SK-N-SH (cell line): Measurements from ENCODE around the gene MMP2. TPM values are rescaled to one million over a fixed set of nuclear protein-coding genes. Genes with fewer than 3 reads are reported as not detected.
A peak's percentile ranks its signal among the peaks of the same experiment; 100 is the strongest.

Source experiments
- CTCF ChIA-PET: fragments of 300-600, 350-600 bp; formaldehyde crosslinking; extraction: SDS; loops from one replicate; lab custom pipeline; 2021; lab: Yijun Ruan, JAX
- POLR2A ChIA-PET: fragments of 350-600 bp; sonication (Branson Sonifier 250); formaldehyde crosslinking; extraction: SDS; loops from one replicate; lab custom pipeline; 2020; ENCODE audit warnings: antibody characterized with exemption, inconsistent platforms; lab: Yijun Ruan, JAX
- DNase-seq: peaks from one replicate; pipeline ENCODE4 v3.0.0; 2012
- H2AFZ ChIP-seq: fragments of 200-600 bp; sonication (generic); 2 replicates; pipeline ENCODE4 v1.8.1; 2016; ENCODE audit warnings: antibody characterized with exemption, mild to moderate bottlenecking, low read depth
- H3F3A ChIP-seq: fragments of 200-600 bp; sonication (generic); replicated peaks from 2 replicates; pipeline ENCODE3; 2016; ENCODE audit warnings: antibody characterized with exemption, mild to moderate bottlenecking; ENCODE audit not compliant: insufficient read depth
- H3K27ac ChIP-seq, 2 experiments: fragments of 200-500 bp in 1 of 2; fragments of 200-600 bp in 1 of 2; sonication (Bioruptor generic) in 1 of 2; sonication (generic), shearing (Covaris generic) in 1 of 2; 2 replicates each; pipeline versions ENCODE4 v1.5.1 to v1.6.1; 2014 to 2016; ENCODE audit warnings: low read depth in 2 of 2, inconsistent platforms in 1 of 2, low read length in 1 of 2, mild to moderate bottlenecking in 1 of 2, mixed read lengths in 1 of 2
- H3K27me3 ChIP-seq: fragments of 200-600 bp; sonication (generic), shearing (Covaris generic); 2 replicates; pipeline ENCODE4 v1.6.1; 2016; ENCODE audit warnings: mixed run types; ENCODE audit not compliant: insufficient read depth
- H3K36me3 ChIP-seq, 2 experiments: fragments of 200-500 bp in 1 of 2; fragments of 200-600 bp in 1 of 2; sonication (Bioruptor generic) in 1 of 2; sonication (generic) in 1 of 2; replicated peaks in 1 of 2; 2 replicates each; pipeline versions ENCODE3 to v1.5.1; 2014 to 2016; ENCODE audit warnings: low read length in 1 of 2, mild to moderate bottlenecking in 1 of 2; ENCODE audit not compliant: insufficient read depth in 2 of 2, control insufficient read depth in 1 of 2
- H3K4me1 ChIP-seq, 2 experiments: fragments of 200-500 bp in 1 of 2; fragments of 200-600 bp in 1 of 2; sonication (Bioruptor generic) in 1 of 2; sonication (generic), shearing (Covaris generic) in 1 of 2; 2 replicates each; pipeline versions ENCODE4 v1.5.1 to v1.6.1; 2014 to 2016; ENCODE audit warnings: low read depth in 1 of 2, low read length in 1 of 2, mixed run types in 1 of 2; ENCODE audit not compliant: insufficient read depth in 2 of 2, control insufficient read depth in 1 of 2
- H3K4me2 ChIP-seq: fragments of 200-600 bp; sonication (generic), shearing (Covaris generic); 2 replicates; pipeline ENCODE4 v1.6.1; 2017; ENCODE audit warnings: mixed run types
- H3K4me3 ChIP-seq, 2 experiments: fragments of 200-500 bp in 1 of 2; fragments of 200-600 bp in 1 of 2; sonication (Bioruptor generic) in 1 of 2; sonication (generic), shearing (Covaris generic) in 1 of 2; 2 replicates each; pipeline versions ENCODE4 v1.5.1 to v1.8.1; 2014 to 2016; ENCODE audit warnings: low read depth in 2 of 2, inconsistent platforms in 1 of 2, low read length in 1 of 2, mild to moderate bottlenecking in 1 of 2, mixed read lengths in 1 of 2, moderate library complexity in 1 of 2
- H3K79me2 ChIP-seq: fragments of 200-600 bp; sonication (generic); 2 replicates; pipeline ENCODE4 v1.8.1; 2017; ENCODE audit warnings: mild to moderate bottlenecking; ENCODE audit not compliant: insufficient read depth
- H3K9ac ChIP-seq: fragments of 200-600 bp; sonication (generic); 2 replicates; pipeline ENCODE4 v1.6.1; 2017; ENCODE audit warnings: mixed run types
- H3K9me2 ChIP-seq: fragments of 200-600 bp; sonication (generic); 2 replicates; pipeline ENCODE4 v1.6.1; 2017; ENCODE audit warnings: mixed run types
- H3K9me3 ChIP-seq: fragments of 200-600 bp; sonication (generic); 2 replicates; pipeline ENCODE4 v1.6.1; 2017; ENCODE audit warnings: mixed run types, mild to moderate bottlenecking, moderate library complexity
- H4K20me1 ChIP-seq: fragments of 200-600 bp; sonication (generic); 2 replicates; pipeline ENCODE4 v1.6.1; 2017; ENCODE audit warnings: mild to moderate bottlenecking, mixed run types; ENCODE audit not compliant: insufficient read depth
- EZH2phosphoT487 ChIP-seq: fragments of 200-600 bp; sonication (generic); IDR thresholded peaks from 2 replicates; pipeline ENCODE4 v1.6.1; 2017; ENCODE audit warnings: low read depth, mixed run types, mild to moderate bottlenecking, antibody characterized with exemption, moderate library complexity, borderline replicate concordance
- JUND ChIP-seq: IDR thresholded peaks from 2 replicates; pipeline ENCODE4 v1.4.0; 2012
- NFIC ChIP-seq: IDR thresholded peaks from 2 replicates; pipeline ENCODE4 v1.4.0; 2012; ENCODE audit warnings: borderline replicate concordance
- TAF1 ChIP-seq: IDR thresholded peaks from 2 replicates; pipeline ENCODE4 v1.6.1; 2012; ENCODE audit warnings: low read depth, mild to moderate bottlenecking, low read length, moderate library complexity, borderline replicate concordance
- YY1 ChIP-seq: IDR thresholded peaks from 2 replicates; pipeline ENCODE4 v1.4.0; 2012; ENCODE audit warnings: low read depth, mild to moderate bottlenecking
- WGBS: methylation state at CpG from one replicate; pipeline ENCODE4 v1.1.6; 2017; ENCODE audit warnings: low lambda C conversion rate; 5-methylcytosine and 5-hydroxymethylcytosine counted together
- polyA plus RNA-seq, 3 experiments: library from polyadenylated mRNA; depleted of rRNA; stranded (reverse); fragments of >200 nt; gene quantifications; 2 replicates each; pipeline ENCODE4 v1.2.3, GENCODE V29; 2012
- TF ChIP-seq, protein P1 (sequence below): fragments of 150-350 bp; IDR thresholded peaks from 2 replicates; pipeline ENCODE4 v1.6.1; 2017; ENCODE audit warnings: antibody characterized with exemption, low read length, low read depth, borderline replicate concordance
- TF ChIP-seq, protein P2 (sequence below): IDR thresholded peaks from 2 replicates; pipeline ENCODE4; 2012
- TF ChIP-seq, protein P3 (sequence below): IDR thresholded peaks from 2 replicates; pipeline ENCODE4 v1.4.0; 2012; ENCODE audit warnings: low read depth, borderline replicate concordance
- TF ChIP-seq, protein P4 (sequence below): IDR thresholded peaks from 2 replicates; pipeline ENCODE4 v1.4.0; 2012; ENCODE audit warnings: low read depth, borderline replicate concordance
- TF ChIP-seq, protein P5 (sequence below): IDR thresholded peaks from 2 replicates; pipeline ENCODE4 v1.4.0; 2012; ENCODE audit warnings: low read depth

MMP2 gene
- polyA plus RNA-seq, 1 of the 3 experiments (the other 2 are of a cell fraction), result 1,101 TPM

DNA sequence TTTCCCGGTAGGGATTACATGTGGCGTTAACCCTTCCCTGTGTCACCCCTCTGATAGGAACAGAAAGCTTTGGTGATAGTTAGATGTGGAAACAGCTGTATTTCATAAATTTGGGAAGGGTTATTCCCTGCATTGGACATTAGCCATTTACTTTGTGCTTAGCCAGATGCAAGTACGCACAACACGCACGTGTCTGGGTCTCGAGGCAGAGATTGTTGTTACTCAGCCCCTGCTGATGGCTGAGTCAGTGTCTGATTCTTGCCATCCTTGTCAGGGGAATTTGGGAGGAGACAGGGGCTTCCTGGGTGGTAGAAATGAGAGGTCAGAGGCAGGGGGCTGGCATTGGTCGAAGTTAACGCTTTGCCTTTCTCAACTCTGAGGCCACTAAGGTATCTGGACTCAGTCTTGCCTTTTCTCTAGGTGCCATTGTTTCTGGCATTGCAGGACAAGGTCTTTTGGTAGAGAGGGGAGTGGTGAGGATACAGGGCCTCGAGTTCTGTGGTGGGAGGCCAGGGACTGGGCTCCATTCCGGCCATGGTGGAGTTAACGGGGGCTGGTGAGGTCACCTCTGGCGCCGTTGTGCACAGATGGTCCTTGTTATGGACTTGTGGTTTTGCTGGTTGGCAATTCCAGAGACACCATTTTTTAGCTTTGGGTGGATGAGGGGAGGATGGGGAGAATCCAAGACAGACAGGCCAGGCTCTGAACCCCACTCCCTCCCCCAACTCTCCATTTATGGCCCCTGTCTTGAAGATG, 8.2 kb downstream of the MMP2 start (continued):
- TF ChIP-seq, protein P1, sequence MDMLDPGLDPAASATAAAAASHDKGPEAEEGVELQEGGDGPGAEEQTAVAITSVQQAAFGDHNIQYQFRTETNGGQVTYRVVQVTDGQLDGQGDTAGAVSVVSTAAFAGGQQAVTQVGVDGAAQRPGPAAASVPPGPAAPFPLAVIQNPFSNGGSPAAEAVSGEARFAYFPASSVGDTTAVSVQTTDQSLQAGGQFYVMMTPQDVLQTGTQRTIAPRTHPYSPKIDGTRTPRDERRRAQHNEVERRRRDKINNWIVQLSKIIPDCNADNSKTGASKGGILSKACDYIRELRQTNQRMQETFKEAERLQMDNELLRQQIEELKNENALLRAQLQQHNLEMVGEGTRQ, result no peak
- TF ChIP-seq EZH2phosphoT487 (no peak), YY1 (peak; percentile 29; the same call in 1 of the 2 replicates)
- TF ChIP-seq, protein P2, sequence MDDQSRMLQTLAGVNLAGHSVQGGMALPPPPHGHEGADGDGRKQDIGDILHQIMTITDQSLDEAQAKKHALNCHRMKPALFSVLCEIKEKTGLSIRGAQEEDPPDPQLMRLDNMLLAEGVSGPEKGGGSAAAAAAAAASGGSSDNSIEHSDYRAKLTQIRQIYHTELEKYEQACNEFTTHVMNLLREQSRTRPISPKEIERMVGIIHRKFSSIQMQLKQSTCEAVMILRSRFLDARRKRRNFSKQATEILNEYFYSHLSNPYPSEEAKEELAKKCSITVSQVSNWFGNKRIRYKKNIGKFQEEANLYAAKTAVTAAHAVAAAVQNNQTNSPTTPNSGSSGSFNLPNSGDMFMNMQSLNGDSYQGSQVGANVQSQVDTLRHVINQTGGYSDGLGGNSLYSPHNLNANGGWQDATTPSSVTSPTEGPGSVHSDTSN, result peak; percentile 65
- TF ChIP-seq, protein P3, sequence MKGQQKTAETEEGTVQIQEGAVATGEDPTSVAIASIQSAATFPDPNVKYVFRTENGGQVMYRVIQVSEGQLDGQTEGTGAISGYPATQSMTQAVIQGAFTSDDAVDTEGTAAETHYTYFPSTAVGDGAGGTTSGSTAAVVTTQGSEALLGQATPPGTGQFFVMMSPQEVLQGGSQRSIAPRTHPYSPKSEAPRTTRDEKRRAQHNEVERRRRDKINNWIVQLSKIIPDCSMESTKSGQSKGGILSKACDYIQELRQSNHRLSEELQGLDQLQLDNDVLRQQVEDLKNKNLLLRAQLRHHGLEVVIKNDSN, result no peak
- TF ChIP-seq, protein P4, sequence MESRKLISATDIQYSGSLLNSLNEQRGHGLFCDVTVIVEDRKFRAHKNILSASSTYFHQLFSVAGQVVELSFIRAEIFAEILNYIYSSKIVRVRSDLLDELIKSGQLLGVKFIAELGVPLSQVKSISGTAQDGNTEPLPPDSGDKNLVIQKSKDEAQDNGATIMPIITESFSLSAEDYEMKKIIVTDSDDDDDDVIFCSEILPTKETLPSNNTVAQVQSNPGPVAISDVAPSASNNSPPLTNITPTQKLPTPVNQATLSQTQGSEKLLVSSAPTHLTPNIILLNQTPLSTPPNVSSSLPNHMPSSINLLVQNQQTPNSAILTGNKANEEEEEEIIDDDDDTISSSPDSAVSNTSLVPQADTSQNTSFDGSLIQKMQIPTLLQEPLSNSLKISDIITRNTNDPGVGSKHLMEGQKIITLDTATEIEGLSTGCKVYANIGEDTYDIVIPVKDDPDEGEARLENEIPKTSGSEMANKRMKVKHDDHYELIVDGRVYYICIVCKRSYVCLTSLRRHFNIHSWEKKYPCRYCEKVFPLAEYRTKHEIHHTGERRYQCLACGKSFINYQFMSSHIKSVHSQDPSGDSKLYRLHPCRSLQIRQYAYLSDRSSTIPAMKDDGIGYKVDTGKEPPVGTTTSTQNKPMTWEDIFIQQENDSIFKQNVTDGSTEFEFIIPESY, result 0 out of 2 replicates have a peak, but pooled peaks have one; percentile 22
- TF ChIP-seq, all 33 proteins: peak for 12

DNA sequence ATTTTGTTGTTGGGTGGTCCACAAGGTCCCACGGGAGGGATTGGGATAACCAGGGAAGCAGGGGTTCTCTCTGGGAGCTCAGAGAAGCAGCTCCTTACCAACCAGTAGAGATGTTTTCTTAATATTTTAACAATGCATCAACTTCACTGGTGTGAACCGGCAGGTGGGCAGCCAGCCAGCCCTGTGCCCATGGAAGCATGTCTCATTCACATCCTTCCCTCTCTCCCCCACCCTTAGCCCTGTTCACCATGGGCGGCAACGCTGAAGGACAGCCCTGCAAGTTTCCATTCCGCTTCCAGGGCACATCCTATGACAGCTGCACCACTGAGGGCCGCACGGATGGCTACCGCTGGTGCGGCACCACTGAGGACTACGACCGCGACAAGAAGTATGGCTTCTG, 9.3 kb downstream of the MMP2 start:
- peak overlapping the region; percentile 55; the same call in 1 of the 2 replicates for H3K9ac ChIP-seq
- DNase-seq, result no peak
- 57% methylated on average over 5 of the region's 12 CpGs for WGBS
- H3K4me3 ChIP-seq, result no peak overlapping the region
- H3K27me3 ChIP-seq, result no peaks in the 10 kb centered on the region
- H3K27ac ChIP-seq, result peak overlapping the region; percentile 81 to 91
- ChIA-PET CTCF (interaction anchor here (2.5 to 3.3 kb wide), 2 partner anchors 14 to 23 kb away, joined by 9 to 18 read pairs; no protein-coding TSS in a partner anchor), POLR2A (no interaction called here)
- H3F3A ChIP-seq, result peaks cover 33% of the 10 kb centered on the region
- H3K79me2 ChIP-seq, result peaks cover 45% of the 10 kb centered on the region
- peaks cover 19 to 23% of the 10 kb centered on the region in 2 experiments; a peak in 3 of 4 replicates for H3K4me1 ChIP-seq
- H3K4me2 ChIP-seq, result peak overlapping the region; percentile 61
- peaks cover 81 to 90% of the 10 kb centered on the region in 2 experiments for H3K36me3 ChIP-seq
- H4K20me1 ChIP-seq, result no peaks in the 10 kb centered on the region; the same call in 1 of the 2 replicates
- no peaks in the 10 kb centered on the region for H3K9me3 ChIP-seq
- TF ChIP-seq TAF1 (no peak), NFIC (peak; percentile 34; the same call in 1 of the 2 replicates), JUND (no peak)
- TF ChIP-seq, protein P2, result 0 out of 2 replicates have a peak, but pooled peaks have one; percentile 26
- TF ChIP-seq, protein P5, sequence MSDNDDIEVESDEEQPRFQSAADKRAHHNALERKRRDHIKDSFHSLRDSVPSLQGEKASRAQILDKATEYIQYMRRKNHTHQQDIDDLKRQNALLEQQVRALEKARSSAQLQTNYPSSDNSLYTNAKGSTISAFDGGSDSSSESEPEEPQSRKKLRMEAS, result no peak
- TF ChIP-seq, protein P4, result no peak
- H2AFZ ChIP-seq, result no peak overlapping the region
- no peaks in the 10 kb centered on the region for H3K9me2 ChIP-seq
